ENCODE results near the gene DIAPH1.
A peak's percentile ranks its signal among the peaks of the same experiment; 100 is the strongest.

The DIAPH1 gene

DNA sequence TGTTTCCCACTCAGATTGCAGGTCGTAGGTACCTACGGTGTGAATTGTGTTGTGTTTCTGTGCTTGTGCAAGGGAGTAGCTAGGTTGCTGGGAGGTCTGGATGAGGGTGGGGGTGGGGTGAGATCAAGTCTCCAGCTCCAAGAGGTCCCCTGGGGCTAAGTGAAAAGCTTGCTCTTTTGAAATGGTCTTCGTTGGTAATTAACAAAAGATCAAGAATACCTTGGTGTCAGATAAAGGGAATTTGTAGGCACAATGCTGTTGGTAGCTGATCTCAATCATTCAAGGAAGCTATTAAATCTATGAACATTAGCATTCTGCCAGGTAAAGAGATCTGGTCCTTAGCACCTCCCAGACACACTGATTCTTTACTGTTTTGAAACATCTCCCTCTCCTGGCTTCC lies 134.9 kb downstream of the DIAPH1 start:
- DNase-seq: no peak

DNA sequence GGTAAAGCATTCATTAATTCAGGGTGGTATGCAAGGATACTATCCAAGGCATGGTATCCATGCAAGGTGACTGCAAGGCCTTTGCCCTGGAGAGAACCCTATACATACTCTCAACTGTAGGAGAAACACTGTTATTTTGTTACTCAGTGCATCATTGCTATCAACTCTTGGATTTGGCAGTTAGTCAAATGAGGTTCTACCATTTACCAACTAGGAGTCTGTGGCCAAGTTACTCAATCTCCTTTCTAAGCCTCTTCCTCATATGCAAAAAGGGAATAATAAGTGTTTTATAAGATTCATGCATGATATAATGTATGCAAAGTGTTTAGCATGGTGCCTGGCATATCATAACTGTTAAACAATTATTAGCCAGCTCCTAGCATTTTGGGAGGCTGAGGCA lies 139.0 kb downstream of the DIAPH1 start:
- DNase-seq: no peak

DNA sequence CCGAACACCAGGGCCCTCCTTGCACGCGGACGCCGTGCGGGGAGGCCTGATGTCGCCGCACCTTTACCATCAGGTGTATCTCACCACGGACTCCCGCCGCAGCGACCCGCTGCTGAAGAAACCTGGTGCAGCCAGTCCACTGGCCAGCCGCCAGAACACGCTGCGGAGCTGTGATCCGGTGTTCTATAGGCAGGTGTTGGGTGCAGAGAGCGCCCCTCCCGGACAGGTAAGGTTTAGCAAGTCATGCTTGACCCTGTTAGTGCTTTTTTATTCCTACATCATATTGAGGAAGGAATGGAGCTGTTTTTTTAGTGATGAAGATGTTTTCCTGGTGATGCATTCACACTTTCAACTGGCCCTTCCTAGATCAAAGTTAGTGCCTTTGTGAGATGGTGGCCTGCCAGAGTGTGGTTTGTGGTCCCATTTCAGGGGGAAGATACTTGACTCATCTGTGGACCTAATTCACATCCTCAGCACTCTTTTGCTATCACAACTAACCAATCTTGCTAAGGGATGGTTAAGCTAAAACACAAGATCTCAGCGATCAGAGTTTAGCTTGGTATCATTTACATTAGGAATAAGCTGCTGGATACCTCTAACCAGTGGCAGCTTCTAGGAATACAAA lies 140.4 kb downstream of the DIAPH1 start:
- DNase-seq: peak in 1 of 5 experiments; percentile 53

DNA sequence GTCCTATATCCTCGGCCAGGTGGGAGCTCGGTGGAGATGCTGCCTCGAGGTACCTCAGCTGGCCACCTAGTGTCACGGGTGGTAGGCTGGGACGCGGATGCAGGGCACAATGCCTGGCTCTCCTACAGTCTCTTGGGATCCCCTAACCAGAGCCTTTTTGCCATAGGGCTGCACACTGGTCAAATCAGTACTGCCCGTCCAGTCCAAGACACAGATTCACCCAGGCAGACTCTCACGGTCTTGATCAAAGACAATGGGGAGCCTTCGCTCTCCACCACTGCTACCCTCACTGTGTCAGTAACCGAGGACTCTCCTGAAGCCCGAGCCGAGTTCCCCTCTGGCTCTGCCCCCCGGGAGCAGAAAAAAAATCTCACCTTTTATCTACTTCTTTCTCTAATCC lies 141.0 kb downstream of the DIAPH1 start:
- no peak for DNase-seq

GRCh38 chr5:141477044-141477575 lies 141.7 kb downstream of the DIAPH1 start:
- DNase-seq: no peak

DNA sequence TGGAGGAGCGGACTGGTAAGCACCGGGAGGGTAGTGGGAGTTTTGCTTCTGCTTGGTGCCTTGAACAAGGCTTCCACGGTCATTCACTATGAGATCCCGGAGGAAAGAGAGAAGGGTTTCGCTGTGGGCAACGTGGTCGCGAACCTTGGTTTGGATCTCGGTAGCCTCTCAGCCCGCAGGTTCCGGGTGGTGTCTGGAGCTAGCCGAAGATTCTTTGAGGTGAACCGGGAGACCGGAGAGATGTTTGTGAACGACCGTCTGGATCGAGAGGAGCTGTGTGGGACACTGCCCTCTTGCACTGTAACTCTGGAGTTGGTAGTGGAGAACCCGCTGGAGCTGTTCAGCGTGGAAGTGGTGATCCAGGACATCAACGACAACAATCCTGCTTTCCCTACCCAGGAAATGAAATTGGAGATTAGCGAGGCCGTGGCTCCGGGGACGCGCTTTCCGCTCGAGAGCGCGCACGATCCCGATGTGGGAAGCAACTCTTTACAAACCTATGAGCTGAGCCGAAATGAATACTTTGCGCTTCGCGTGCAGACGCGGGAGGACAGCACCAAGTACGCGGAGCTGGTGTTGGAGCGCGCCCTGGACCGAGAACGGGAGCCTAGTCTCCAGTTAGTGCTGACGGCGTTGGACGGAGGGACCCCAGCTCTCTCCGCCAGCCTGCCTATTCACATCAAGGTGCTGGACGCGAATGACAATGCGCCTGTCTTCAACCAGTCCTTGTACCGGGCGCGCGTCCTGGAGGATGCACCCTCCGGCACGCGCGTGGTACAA lies 142.5 kb downstream of the DIAPH1 start:
- peak in 1 of 5 experiments; percentile 27 for DNase-seq

DNA sequence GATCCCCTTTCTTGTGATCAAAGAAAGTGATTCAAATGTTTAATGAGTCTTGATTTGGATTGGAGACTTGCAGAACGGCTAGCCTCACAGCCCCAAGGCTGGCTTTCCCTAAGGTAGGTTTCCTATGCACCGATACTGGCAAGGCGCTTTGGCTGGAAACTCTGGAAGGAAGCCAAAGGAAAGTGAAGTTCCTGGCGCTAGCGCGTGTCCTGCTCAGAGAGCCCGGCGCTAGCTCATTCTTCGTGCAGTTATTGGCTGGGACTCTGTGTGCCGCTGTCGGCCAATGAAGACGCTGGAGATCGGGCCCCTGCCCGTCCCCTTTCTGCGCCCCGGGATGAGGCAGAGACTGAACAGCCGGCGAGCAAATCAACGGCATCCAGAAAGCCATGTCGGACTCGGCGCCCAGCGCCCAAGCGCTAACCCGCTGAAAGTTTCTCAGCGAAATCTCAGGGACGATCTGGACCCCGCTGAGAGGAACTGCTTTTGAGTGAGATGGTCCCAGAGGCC lies 143.1 kb downstream of the DIAPH1 start, which contains the start of gene PCDHGC3:
TSS of gene PCDHGC3 (plus strand) at position 342 of the 507 bp plus-strand sequence. CDS start at position 493, 151 bp downstream.
- DNase-seq: peak in 2 of 5 experiments; percentile 19 to 38

DNA sequence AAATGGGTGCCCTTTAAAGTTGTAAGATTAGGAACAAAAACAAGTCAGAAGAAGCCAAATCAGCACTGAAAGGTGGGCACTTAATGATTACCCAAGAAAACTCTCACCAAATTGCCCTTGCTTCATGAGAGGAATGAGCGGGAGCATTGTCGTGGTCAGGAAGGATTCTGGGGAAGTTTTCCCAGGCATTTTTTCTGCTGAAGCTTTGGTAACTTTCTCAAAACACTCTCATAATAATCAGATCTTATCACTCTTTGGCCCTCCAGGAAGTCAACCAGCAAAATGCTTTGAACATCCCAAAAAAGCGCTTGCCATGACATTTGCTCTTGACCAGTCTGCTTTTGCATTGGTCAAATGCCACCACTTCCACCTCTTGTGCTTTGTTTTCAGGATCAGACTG lies 153.4 kb downstream of the DIAPH1 start:
- DNase-seq: no peak

Data from T-helper 2 cell (primary cell).